Measurements from ENCODE around the gene METTL2A. TPM values are rescaled to one million over a fixed set of nuclear protein-coding genes. Genes with fewer than 3 reads are reported as not detected.
"Not testable (repeated sequence)": the region's sequence is repeated elsewhere in the genome, so short reads cannot be mapped to it uniquely, and the experiment has no call there.

Gene METTL2A
- polyA plus RNA-seq, 3 donors, result 2.2 to 5.6 (median 3.9) TPM

- H3K4me1 Mint-ChIP-seq, result peaks cover 11% of the 10 kb centered on the region
- H3K4me2 ChIP-seq (replicated peaks; ENCODE audit: extremely low read depth, low read length, poor library complexity, severe bottlenecking); H3K4me3 ChIP-seq (replicated peaks in 1 of 3; ENCODE audit: low read depth in 2 of 3, low read length in 3 of 3); H3K79me2 ChIP-seq (ENCODE audit: insufficient read depth, low read length); H3K4me1 ChIP-seq (ENCODE audit: control insufficient read depth in 1 of 2, insufficient read depth in 2 of 2, low read length in 2 of 2); H3K27me3 Mint-ChIP-seq (ENCODE audit: low read depth in 3 of 3); DNase-seq; H3K27me3 ChIP-seq (ENCODE audit: control insufficient read depth in 2 of 2, insufficient read depth in 2 of 2, low read length in 2 of 2); H4K20me1 ChIP-seq (ENCODE audit: insufficient read depth, low read length); H3K9me3 ChIP-seq (replicated peaks in 1 of 2; ENCODE audit: control insufficient read depth in 1 of 2, insufficient read depth in 1 of 2, low read length in 2 of 2); H3K27ac ChIP-seq (ENCODE audit: low read depth in 1 of 2, low read length in 2 of 2); H2AFZ ChIP-seq (ENCODE audit: insufficient read depth, low read depth, low read length, poor library complexity, severe bottlenecking); H3K9ac ChIP-seq (ENCODE audit: insufficient read depth, low read length, poor library complexity, severe bottlenecking); H3K9me3 Mint-ChIP-seq; intact Hi-C loops (cut with micrococcal nuclease); H3K4me3 Mint-ChIP-seq: not testable (repeated sequence)
- H3K36me3 ChIP-seq (replicated peaks in 1 of 2; ENCODE audit: control insufficient read depth in 1 of 2, insufficient read depth in 2 of 2, low read length in 2 of 2), result peaks cover 3 to 13% of the 10 kb centered on the region in 2 donors
- peak overlapping the region in 3 of 7 donors; percentile 55 to 70 (median 57) for H3K27ac Mint-ChIP-seq
- peaks cover 8 to 21% of the 10 kb centered on the region in 2 donors for H3K36me3 Mint-ChIP-seq
- WGBS (ENCODE audit: insufficient coverage), result no CpG with 5 or more reads among the region's 5 CpGs
Observed at GRCh38 chr17:62453041-62453440, 29.3 kb downstream of the METTL2A start.

GRCh38 chr17:62453656-62454055, 30.0 kb downstream of the METTL2A start:
- H3K27me3 ChIP-seq (ENCODE audit: control insufficient read depth in 2 of 2, insufficient read depth in 2 of 2, low read length in 2 of 2); H3K36me3 ChIP-seq (replicated peaks in 1 of 2; ENCODE audit: control insufficient read depth in 1 of 2, insufficient read depth in 2 of 2, low read length in 2 of 2); H3K4me1 ChIP-seq (ENCODE audit: control insufficient read depth in 1 of 2, insufficient read depth in 2 of 2, low read length in 2 of 2); H3K27me3 Mint-ChIP-seq (ENCODE audit: low read depth in 3 of 3); H3K4me2 ChIP-seq (replicated peaks; ENCODE audit: extremely low read depth, low read length, poor library complexity, severe bottlenecking); H4K20me1 ChIP-seq (ENCODE audit: insufficient read depth, low read length); H3K79me2 ChIP-seq (ENCODE audit: insufficient read depth, low read length); H2AFZ ChIP-seq (ENCODE audit: insufficient read depth, low read depth, low read length, poor library complexity, severe bottlenecking); intact Hi-C loops (cut with micrococcal nuclease); H3K4me3 Mint-ChIP-seq; H3K4me3 ChIP-seq (replicated peaks in 1 of 3; ENCODE audit: low read depth in 2 of 3, low read length in 3 of 3); H3K9me3 ChIP-seq (replicated peaks in 1 of 2; ENCODE audit: control insufficient read depth in 1 of 2, insufficient read depth in 1 of 2, low read length in 2 of 2); H3K9me3 Mint-ChIP-seq; H3K9ac ChIP-seq (ENCODE audit: insufficient read depth, low read length, poor library complexity, severe bottlenecking); DNase-seq; H3K27ac ChIP-seq (ENCODE audit: low read depth in 1 of 2, low read length in 2 of 2): not testable (repeated sequence)
- Mint-ChIP-seq H3K27ac (peak overlapping the region in 1 of 7 donors; percentile 35), H3K36me3 (peaks cover 4 to 16% of the 10 kb centered on the region in 2 donors), H3K4me1 (peaks cover 11% of the 10 kb centered on the region)
- WGBS (ENCODE audit: insufficient coverage), result 59% methylated on average over 3 of the region's 4 CpGs

- H3K9me3 ChIP-seq (replicated peaks in 1 of 2; ENCODE audit: control insufficient read depth in 1 of 2, insufficient read depth in 1 of 2, low read length in 2 of 2); H3K27me3 ChIP-seq (ENCODE audit: control insufficient read depth in 2 of 2, insufficient read depth in 2 of 2, low read length in 2 of 2); DNase-seq; H3K9me3 Mint-ChIP-seq; H3K36me3 ChIP-seq (replicated peaks in 1 of 2; ENCODE audit: control insufficient read depth in 1 of 2, insufficient read depth in 2 of 2, low read length in 2 of 2); H2AFZ ChIP-seq (ENCODE audit: insufficient read depth, low read depth, low read length, poor library complexity, severe bottlenecking); intact Hi-C loops (cut with micrococcal nuclease); H4K20me1 ChIP-seq (ENCODE audit: insufficient read depth, low read length); H3K27ac Mint-ChIP-seq; H3K4me1 ChIP-seq (ENCODE audit: control insufficient read depth in 1 of 2, insufficient read depth in 2 of 2, low read length in 2 of 2); H3K4me3 Mint-ChIP-seq; H3K4me3 ChIP-seq (replicated peaks in 1 of 3; ENCODE audit: low read depth in 2 of 3, low read length in 3 of 3); H3K79me2 ChIP-seq (ENCODE audit: insufficient read depth, low read length); H3K9ac ChIP-seq (ENCODE audit: insufficient read depth, low read length, poor library complexity, severe bottlenecking); H3K27me3 Mint-ChIP-seq (ENCODE audit: low read depth in 3 of 3); H3K27ac ChIP-seq (ENCODE audit: low read depth in 1 of 2, low read length in 2 of 2); H3K4me2 ChIP-seq (replicated peaks; ENCODE audit: extremely low read depth, low read length, poor library complexity, severe bottlenecking): not testable (repeated sequence)
- no CpG with 5 or more reads among the region's 3 CpGs for WGBS (ENCODE audit: insufficient coverage)
- peaks cover 4 to 13% of the 10 kb centered on the region in 2 donors for H3K36me3 Mint-ChIP-seq
- peaks cover 14% of the 10 kb centered on the region for H3K4me1 Mint-ChIP-seq
Observed at GRCh38 chr17:62454111-62454510, 30.4 kb downstream of the METTL2A start.
